Vagina (tissue), 2 donors: ENCODE data around the gene NLRC4.
"Not testable (repeated sequence)": the region's sequence is repeated elsewhere in the genome, so short reads cannot be mapped to it uniquely, and the experiment has no call there.

Source experiments
- CTCF ChIP-seq, 3 experiments: fragments of 450-650 bp in 2 of 3; fragments of 200-600 bp in 1 of 3; sonication (generic) in 1 of 3; IDR thresholded peaks; one replicate each; pipeline ENCODE4 v1.5.1; 2017 to 2019; ENCODE audit warnings: antibody characterized with exemption in 3 of 3, mild to moderate bottlenecking in 2 of 3, moderate library complexity in 2 of 3
- POLR2A ChIP-seq, 2 donors: fragments of 450-650 bp; IDR thresholded peaks; one replicate each; pipeline ENCODE4 v1.6.1; 2017; ENCODE audit warnings: antibody characterized with exemption in 2 of 2, mild to moderate bottlenecking in 2 of 2, moderate library complexity in 2 of 2
- POLR2AphosphoS5 ChIP-seq, 2 donors: sonication (generic); formaldehyde crosslinking; IDR thresholded peaks; one replicate each; pipeline ENCODE4 v1.9.0; 2017; ENCODE audit warnings: antibody characterized with exemption in 2 of 2, mild to moderate bottlenecking in 2 of 2, low read depth in 1 of 2; ENCODE audit not compliant: insufficient read depth in 1 of 2

GRCh38 chr2:32293966-32294562 is 29.4 kb upstream of the NLRC4 start:
- TF ChIP-seq CTCF (IDR thresholded peaks at IDR 0.05); POLR2A (IDR thresholded peaks at IDR 0.05); POLR2AphosphoS5 (IDR thresholded peaks at IDR 0.05; ENCODE audit: insufficient read depth in 1 of 2, low read depth in 1 of 2): not testable (repeated sequence)
